ENCODE results near the gene DIP2C.

DIP2C gene

DNA sequence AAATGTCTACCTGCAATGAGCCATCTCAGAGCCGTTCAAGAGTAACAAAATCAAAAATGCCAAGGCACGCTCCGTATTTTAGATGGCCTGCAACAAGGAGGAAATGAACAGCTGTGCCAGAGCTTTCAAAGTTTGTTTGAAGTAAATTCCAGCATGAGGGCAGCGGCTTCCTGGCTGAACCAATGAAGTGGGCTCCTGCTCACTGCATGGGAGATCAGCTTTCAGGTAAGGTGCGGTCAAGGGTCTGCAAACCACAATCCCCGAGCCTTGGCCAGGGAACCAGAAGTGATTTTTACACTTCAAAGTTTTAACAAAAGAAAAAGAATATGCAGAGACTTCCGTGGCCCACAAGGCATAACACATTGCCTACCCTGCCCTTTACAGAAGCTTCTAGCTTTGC is 120.6 kb downstream of the DIP2C start:
- DNase-seq (ENCODE audit: low read depth): no peak

- no peak for DNase-seq (ENCODE audit: low read depth)
These were observed 121.6 kb downstream of the DIP2C start for GRCh38 chr10:567869-568268.

- no peak for DNase-seq (ENCODE audit: low read depth)
These were observed 123.1 kb downstream of the DIP2C start for GRCh38 chr10:566241-566885.

DNA sequence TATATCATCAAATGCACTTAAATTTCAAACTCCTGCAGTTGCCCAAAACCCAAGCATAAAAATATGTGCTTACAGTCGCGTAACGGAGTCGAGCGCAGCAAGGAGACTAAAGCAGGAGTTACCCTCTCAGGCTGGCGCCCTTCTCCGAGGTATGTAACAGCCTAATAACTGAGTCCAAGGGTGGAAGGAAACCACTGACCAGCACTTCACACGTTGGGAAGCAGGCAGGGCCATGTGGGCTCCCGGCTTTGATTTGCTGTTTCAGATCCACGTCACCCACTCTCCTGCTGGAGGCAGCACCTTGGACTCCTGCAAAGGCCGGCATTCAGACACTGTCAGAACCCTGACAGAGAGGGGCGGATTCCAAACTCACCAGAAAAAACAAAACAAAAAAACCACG is 123.8 kb downstream of the DIP2C start:
- no peak for DNase-seq (ENCODE audit: low read depth)

- DNase-seq (ENCODE audit: low read depth): no peak
These were observed 124.3 kb downstream of the DIP2C start for GRCh38 chr10:565146-565545.

DNA sequence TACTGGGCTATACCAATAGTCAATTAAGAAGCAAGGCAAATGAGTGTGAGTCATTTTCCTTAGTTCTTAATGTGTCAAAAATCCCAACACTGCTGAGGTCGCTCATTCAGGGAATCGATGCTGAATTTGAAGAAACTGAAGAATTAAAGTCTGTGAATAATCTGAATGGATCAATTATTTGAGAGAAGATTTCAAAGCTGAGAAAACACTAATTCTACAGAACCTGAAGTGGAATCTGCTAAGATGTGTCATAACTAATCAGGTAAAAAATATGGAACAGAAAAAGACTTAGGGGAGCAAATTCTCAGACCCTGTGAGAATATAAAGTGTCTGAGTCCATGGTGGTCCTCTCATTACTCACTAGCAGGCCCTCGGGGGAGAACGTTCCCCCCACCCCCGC is 125.6 kb downstream of the DIP2C start:
- DNase-seq (ENCODE audit: low read depth): no peak

DNA sequence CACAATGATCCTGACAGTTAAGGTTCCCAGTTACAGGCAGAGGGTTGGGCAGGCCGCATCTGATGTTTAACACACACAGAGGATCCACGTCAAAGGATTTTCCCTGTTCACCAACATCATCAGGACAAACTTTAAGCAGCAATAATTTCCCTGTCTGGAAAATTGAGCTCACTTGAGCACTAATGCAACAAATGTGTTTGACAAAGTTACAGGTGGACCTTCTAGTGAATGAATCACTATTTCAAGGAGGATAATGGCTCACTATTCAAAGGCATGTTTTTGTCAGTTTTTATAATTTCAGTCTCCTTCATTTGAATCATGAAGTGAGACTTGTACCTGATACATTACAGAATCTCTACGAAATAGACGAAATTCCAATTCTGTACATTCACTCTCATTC is 127.3 kb downstream of the DIP2C start:
- DNase-seq (ENCODE audit: low read depth): no peak

DNA sequence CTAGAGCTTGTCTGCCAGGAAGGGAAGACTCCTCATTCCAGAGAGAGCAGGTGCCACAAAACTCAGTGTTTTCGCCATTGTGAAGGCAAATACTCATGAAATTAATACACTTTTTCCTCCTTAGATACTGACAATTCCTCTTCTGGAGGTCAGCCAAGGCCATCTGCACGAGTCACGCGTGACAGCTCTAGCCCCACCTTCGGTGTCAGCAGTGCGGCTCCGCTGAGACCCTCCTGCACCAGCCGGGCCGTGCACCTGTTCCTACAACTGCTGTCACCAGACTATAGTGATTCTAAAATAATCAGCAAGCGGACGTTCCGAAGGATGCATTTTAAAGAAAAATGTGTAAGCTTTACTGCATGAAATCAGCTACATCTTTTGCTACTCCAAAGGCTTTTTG is 127.7 kb downstream of the DIP2C start:
- DNase-seq (ENCODE audit: low read depth): no peak

DNA sequence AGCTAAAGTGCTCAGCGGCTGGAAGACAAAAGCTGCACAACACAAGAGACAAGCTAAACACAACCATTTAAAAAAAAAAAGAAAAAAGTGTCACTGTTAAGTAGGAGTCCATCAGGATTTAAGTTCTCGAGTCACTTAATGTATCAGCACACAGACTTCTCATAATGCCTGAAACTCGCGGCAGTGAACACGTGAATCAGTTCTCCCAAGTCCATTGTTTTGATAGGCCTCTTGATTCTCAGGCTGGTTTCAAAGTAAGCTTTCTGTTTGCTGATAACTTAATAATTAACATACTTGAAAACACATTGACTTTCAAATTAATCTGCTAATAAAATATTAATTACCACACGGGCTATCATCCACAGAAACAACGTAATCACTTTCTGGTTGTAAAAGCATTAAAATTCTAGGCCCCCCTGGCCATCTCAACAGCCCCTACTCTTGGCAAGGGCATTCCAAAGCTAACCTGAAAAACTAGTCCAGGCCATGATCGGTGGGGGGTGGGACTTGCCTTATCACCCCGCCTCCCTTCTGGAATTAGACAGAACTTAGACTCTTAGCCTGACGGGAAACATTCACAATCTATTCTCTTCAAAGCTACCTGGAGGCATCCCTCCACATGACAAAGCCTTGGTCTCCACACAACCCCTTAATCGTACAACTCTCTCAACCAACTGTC is 129.0 kb downstream of the DIP2C start:
- DNase-seq (ENCODE audit: low read depth): no peak

DNA sequence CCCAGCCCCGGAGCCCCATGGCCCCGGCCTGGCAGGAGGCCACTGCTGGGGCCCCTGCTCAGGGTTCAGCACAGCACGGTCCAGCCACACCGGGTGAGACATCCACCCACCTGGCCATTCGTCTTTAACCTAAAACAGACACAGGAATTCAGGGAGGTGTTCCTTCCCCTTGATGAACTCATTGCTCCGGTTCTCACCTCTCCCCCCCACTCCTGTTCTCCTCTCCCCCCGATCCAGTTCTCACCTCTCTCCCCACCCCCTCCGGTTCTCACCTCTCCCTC is 129.8 kb downstream of the DIP2C start:
- DNase-seq (ENCODE audit: low read depth): no peak

- no peak for DNase-seq (ENCODE audit: low read depth)
These were observed 130.3 kb downstream of the DIP2C start for GRCh38 chr10:558891-559766.

DNA sequence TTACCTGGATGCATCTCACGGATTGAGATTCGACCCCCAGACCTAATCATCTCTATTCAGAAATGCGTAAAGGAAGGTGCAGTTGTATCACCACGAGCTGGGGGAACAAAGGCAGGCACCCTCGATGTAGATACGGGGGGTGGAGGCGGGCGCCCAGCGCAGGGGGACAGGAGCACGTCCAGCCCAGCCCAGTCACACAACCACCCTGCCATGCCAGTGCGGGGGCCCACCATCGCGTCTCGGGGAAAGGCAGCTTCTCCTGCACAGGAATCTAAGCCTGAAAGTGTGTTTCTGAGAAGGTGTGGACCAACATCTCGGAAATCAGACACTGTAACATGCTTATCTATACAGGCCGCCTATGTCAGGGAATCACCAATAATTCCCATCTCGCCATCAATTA is 131.1 kb downstream of the DIP2C start:
- no peak for DNase-seq (ENCODE audit: low read depth)

- no peak for DNase-seq (ENCODE audit: low read depth)
These were observed 131.6 kb downstream of the DIP2C start for GRCh38 chr10:557792-558328.

GRCh38 chr10:556971-557637 is 132.4 kb downstream of the DIP2C start:
- DNase-seq (ENCODE audit: low read depth): no peak

GRCh38 chr10:555682-556350 is 133.7 kb downstream of the DIP2C start:
- no peak for DNase-seq (ENCODE audit: low read depth)

DNA sequence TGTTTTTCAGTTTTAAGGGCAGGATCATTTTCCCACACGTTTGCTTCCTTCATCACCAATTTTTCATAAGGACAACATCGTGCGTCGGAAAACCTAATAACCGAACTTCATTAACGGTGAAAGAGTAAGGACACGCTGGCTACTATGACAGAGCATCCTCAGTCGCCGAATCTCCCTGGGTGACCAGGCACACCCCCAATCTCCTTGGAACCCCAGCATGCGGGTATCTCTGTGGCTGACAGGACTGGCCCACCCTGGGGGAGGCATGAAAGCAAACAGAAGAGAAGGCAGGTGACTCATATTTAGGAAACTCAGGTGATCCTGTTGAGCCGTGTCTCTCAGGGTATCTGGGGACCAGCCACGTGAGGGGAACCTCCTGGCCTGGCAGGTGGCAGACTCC is 134.2 kb downstream of the DIP2C start:
- DNase-seq (ENCODE audit: low read depth): no peak

DNA sequence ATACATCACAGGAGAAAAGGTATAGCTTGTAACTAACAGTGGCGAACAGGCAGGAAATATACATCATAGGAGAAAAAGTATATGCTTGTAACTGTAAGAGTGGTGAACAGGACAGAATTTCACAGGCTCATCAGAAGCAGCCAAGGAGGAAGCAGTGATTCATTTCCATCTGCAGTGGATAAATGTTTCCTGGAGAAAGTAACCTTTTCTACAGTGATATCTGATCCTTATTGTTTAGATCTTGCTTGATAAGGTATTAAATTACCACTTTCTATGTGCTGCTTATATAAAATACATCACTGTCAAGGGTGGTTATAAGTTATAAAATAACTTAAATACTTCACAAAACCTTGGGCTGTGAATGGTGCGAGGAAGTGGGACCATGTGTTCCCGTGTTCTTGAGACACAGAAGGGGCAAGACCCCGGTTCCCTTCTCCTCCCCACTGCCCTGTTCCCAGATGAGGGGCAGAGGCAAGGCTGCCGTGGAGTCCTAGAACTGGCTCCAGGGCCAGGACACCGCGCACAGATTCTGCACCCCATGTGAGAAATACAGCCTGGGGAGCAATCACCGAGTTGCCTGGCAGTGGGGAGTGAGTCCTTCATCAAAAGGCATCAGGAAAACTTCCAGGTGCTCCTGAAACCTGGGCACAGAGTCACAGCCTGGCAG is 135.2 kb downstream of the DIP2C start:
- DNase-seq (ENCODE audit: low read depth): no peak

DNA sequence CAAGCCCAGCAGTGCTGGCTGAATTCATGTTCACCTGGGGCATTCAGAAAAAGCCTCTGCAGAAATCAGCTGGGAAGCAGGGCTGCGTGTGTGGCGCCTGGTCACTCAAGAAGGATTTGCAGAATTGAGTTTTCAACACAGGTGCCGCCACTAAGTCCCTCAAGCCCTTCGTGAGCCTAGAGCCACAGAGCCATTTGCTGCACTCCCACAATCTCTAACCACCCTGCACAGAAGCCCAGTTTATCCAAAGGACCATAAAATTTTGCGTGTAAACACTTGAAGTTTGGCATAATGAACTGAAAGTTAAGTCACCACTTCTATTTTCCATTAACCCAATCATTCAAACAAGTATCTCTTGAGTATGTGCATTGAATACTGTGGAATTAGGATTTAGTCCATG is 136.2 kb downstream of the DIP2C start:
- no peak for DNase-seq (ENCODE audit: low read depth)

- no peak for DNase-seq (ENCODE audit: low read depth)
These were observed 136.8 kb downstream of the DIP2C start for GRCh38 chr10:552679-553078.

DNA sequence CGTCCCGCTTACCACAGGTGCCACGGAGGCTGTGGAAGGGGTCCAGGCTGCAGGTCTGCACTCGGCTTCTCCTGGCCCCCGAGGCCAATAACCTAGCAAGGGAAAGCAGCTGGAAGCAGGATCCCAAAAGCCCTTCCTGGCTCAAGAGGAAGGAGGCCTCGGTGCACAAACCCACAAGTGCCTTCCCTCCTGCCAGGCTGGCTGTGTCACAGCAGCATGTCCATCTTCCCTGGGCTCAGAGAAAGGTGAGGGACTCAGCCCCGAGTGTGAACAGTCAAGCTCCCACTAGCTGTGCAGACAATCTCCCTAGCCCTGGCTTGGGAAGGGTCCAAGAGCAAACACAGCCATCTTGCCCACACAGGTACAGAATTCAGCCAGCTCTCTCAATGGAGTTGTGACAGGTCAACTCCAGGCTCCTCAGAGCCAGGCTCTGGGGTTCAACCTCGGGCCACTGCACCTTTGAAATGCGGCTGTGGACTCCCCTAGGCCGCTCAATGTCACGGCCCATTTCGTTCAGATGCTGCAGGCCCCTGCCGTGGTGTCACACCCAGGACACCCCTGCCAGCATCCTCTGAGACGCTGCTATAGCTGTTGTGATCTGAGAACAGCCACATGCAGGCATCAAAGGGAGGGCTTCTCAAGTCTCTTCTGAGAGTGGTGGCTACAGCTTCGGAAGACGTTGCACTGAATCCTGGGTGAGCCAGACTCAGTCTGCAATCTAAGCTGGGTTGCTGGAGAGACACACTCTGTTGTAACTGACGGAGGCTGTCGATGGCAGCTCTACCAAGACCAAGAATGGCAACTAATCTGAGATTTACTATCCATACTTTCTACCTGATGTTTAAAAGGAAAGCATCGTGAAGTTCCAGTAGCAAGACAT is 137.9 kb downstream of the DIP2C start:
- no peak for DNase-seq (ENCODE audit: low read depth)
